Hepatocyte (in vitro differentiated cells): Measurements from ENCODE around the gene PKP3. TPM values are rescaled to one million over a fixed set of nuclear protein-coding genes. Genes with fewer than 3 reads are reported as not detected.
"Not testable (repeated sequence)": the region's sequence is repeated elsewhere in the genome, so short reads cannot be mapped to it uniquely, and the experiment has no call there.

Experiments used
- DNase-seq: peaks from one replicate; pipeline ENCODE4 v3.0.0-alpha.2; 2016; ENCODE audit warnings: low spot score
- H2AFZ ChIP-seq: fragments of 200-600 bp; sonication (generic); 2 replicates; pipeline ENCODE4 v1.6.0; 2016; ENCODE audit warnings: antibody characterized with exemption, mild to moderate bottlenecking
- H3K27ac ChIP-seq: fragments of 200-600 bp; sonication (generic); 2 replicates; pipeline ENCODE4 v1.5.1; 2016; ENCODE audit warnings: mild to moderate bottlenecking
- H3K27me3 ChIP-seq: fragments of 200-600 bp; sonication (generic); 2 replicates; pipeline ENCODE4 v1.6.1; 2016
- H3K36me3 ChIP-seq: fragments of 200-600 bp; sonication (generic); replicated peaks from 2 replicates; pipeline ENCODE4 v1.5.1; 2016; ENCODE audit warnings: low read depth; ENCODE audit not compliant: insufficient read depth
- H3K4me1 ChIP-seq: fragments of 200-600 bp; sonication (generic); 2 replicates; pipeline ENCODE4 v1.5.1; 2016; ENCODE audit warnings: mild to moderate bottlenecking, moderate library complexity; ENCODE audit not compliant: insufficient read depth
- H3K4me2 ChIP-seq: fragments of 200-600 bp; sonication (generic); 2 replicates; pipeline ENCODE4 v1.6.0; 2016
- H3K4me3 ChIP-seq: fragments of 200-600 bp; sonication (generic); 2 replicates; pipeline ENCODE4 v1.5.1; 2016; ENCODE audit warnings: mild to moderate bottlenecking
- H3K79me2 ChIP-seq: fragments of 200-600 bp; sonication (generic); 2 replicates; pipeline ENCODE4 v1.6.0; 2017; ENCODE audit warnings: mild to moderate bottlenecking
- H3K9me2 ChIP-seq: fragments of 200-600 bp; sonication (generic); replicated peaks from 2 replicates; pipeline ENCODE4 v1.6.0; 2017; ENCODE audit warnings: mild to moderate bottlenecking; ENCODE audit not compliant: insufficient read depth
- H3K9me3 ChIP-seq: fragments of 200-600 bp; sonication (generic); 2 replicates; pipeline ENCODE4 v1.5.1; 2016; ENCODE audit warnings: low read depth, mild to moderate bottlenecking
- H4K20me1 ChIP-seq: fragments of 200-600 bp; sonication (generic); 2 replicates; pipeline ENCODE4 v1.6.0; 2016; ENCODE audit warnings: mild to moderate bottlenecking; ENCODE audit not compliant: insufficient read depth, poor library complexity, severe bottlenecking
- EZH2 ChIP-seq: fragments of 200-600 bp; sonication (generic); IDR thresholded peaks from 2 replicates; pipeline ENCODE4 v1.6.1; 2016; ENCODE audit warnings: antibody characterized with exemption, mild to moderate bottlenecking, borderline replicate concordance
- EZH2phosphoT487 ChIP-seq: fragments of 200-600 bp; sonication (generic); IDR thresholded peaks from one replicate; pipeline ENCODE4 v1.6.1; 2018; ENCODE audit warnings: antibody characterized with exemption, mild to moderate bottlenecking, low read depth, moderate library complexity; ENCODE audit not compliant: unreplicated experiment, severe bottlenecking
- WGBS: methylation state at CpG from one replicate; pipeline ENCODE4 v1.1.6; 2016; ENCODE audit warnings: low lambda C conversion rate; ENCODE audit errors: missing lambda C conversion rate; 5-methylcytosine and 5-hydroxymethylcytosine counted together
- polyA plus RNA-seq: library from polyadenylated mRNA; unstranded; fragments of >200 nt; fragmentation: Nextera tagmentation; extraction: Ambion mirVana; gene quantifications from 2 replicates; pipeline ENCODE4 v1.2.1, GENCODE V29; 2016
- total RNA-seq: library from RNA; depleted of rRNA; stranded (reverse); fragments of >200 nt; gene quantifications from 2 replicates; pipeline ENCODE4 v1.2.3, GENCODE V29; 2014
- TF ChIP-seq, protein P1 (sequence below): fragments of 200-600 bp; sonication (generic); IDR thresholded peaks from 2 replicates; pipeline ENCODE4 v1.5.1; 2016; ENCODE audit warnings: antibody characterized with exemption, mild to moderate bottlenecking; ENCODE audit not compliant: poor library complexity

The PKP3 gene
- total and polyA plus RNA-seq, 2 experiments from 2014 or later = 62.1 to 89.5 TPM

DNA sequence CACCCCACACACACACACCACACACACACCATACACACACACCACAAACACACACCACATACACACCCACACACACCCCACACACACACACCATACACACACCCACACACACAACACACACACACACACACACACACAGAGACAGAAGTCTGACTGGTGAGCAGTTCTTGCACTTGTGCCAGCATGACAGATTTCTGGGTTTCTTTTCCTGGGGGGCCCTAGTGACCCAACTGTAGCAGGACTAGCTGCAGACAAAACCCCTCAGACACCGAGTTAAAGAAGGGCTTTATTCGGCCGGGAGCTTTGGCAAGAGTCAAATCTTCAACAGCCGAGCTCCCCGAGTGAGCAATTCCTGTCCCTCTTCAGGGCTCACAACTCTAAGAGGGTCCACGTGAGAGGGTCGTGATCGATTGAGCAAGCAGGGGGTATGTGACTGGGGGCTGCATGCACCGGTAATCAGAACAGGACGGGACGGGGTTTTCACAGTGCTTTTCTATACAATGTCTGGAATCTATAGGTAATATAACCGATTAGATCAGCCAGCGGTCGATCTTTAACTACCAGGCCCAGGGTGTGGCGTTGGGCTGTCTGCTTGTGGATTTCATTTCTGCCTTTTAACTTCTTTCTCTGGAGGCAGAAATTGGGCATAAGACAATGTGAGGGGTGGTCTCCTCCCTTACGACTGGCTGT is 43.8 kb upstream of the PKP3 start:
- not testable (repeated sequence) for H3K79me2 ChIP-seq, H4K20me1 ChIP-seq, H3K36me3 ChIP-seq, H3K9me2 ChIP-seq, H3K27me3 ChIP-seq, DNase-seq, H3K4me3 ChIP-seq, H3K9me3 ChIP-seq
- 58% methylated on average over 16 of the region's 16 CpGs for WGBS
- peak overlapping the region; percentile 9 for H3K4me2 ChIP-seq
- peak overlapping the region; percentile 86 for H3K27ac ChIP-seq
- peaks cover 36% of the 10 kb centered on the region for H3K4me1 ChIP-seq
- peak overlapping the region; percentile 7 for H2AFZ ChIP-seq

DNA sequence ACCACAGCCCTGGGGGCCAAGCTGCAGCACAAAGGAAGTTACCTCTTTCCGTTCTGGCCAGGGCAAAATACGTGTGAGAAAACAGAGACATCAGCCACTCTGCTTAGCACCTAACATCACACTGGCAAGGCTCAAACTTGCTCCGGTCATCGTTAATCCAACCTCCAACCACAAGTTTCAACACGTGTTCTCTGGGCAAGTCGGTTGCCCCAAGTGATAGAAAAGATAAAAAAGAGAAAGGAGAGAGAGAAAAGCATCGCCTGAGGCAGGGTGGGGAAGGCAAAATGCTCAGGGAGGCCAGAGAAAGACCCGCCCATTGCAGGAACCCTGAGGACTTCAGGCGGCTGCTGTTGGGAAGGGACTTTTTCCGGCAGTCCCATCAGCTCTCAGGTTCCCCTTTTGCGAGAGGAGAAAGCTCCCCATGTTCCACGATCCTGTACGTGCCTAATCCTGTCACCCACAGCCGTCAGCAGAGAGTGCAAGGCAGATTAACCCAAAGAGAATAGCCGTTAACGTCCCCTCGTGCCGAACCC is 43.2 kb upstream of the PKP3 start:
- Histone ChIP-seq H3K9me3 (no peaks in the 10 kb centered on the region), H3K4me1 (peaks cover 42% of the 10 kb centered on the region), H3K4me3 (no peak overlapping the region), H3K4me2 (peak overlapping the region; percentile 9), H3K27me3 (no peaks in the 10 kb centered on the region), H3K9me2 (no peaks in the 10 kb centered on the region), H2AFZ (peak overlapping the region; percentile 7), H3K79me2 (no peaks in the 10 kb centered on the region), H3K36me3 (no peaks in the 10 kb centered on the region), H3K27ac (peak overlapping the region; percentile 86), H4K20me1 (no peaks in the 10 kb centered on the region)
- WGBS = 40% methylated on average over 18 of the region's 18 CpGs
- DNase-seq = no peak
- TF ChIP-seq, protein P1, sequence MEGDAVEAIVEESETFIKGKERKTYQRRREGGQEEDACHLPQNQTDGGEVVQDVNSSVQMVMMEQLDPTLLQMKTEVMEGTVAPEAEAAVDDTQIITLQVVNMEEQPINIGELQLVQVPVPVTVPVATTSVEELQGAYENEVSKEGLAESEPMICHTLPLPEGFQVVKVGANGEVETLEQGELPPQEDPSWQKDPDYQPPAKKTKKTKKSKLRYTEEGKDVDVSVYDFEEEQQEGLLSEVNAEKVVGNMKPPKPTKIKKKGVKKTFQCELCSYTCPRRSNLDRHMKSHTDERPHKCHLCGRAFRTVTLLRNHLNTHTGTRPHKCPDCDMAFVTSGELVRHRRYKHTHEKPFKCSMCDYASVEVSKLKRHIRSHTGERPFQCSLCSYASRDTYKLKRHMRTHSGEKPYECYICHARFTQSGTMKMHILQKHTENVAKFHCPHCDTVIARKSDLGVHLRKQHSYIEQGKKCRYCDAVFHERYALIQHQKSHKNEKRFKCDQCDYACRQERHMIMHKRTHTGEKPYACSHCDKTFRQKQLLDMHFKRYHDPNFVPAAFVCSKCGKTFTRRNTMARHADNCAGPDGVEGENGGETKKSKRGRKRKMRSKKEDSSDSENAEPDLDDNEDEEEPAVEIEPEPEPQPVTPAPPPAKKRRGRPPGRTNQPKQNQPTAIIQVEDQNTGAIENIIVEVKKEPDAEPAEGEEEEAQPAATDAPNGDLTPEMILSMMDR = no peak
- no peak for TF ChIP-seq EZH2phosphoT487
- no peak for TF ChIP-seq EZH2

DNA sequence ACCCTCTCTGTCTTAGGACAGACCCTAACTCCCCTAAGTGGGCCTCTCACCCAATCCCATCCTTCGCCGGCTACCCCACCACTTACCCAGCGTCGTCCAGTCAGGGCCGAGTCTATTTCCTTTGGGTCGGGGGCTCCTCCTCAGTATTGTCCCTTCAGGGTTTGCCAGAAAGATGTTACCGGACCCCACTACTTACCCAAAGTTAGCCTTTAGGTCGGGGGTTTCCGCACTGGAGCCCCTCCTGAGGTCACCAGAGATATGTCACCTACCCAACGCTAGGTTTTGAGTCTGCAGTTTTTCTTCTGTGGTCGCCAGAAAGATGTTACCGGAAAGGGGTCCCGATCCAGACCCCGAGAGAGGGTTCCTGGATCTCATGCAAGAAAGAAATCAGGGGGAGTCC is 42.6 kb upstream of the PKP3 start:
- H4K20me1 ChIP-seq = no peaks in the 10 kb centered on the region
- no peak overlapping the region for H3K4me3 ChIP-seq
- TF ChIP-seq, protein P1 = no peak
- TF ChIP-seq EZH2 (no peak), EZH2phosphoT487 (no peak)
- no peak overlapping the region for H2AFZ ChIP-seq
- H3K9me2 ChIP-seq = no peaks in the 10 kb centered on the region
- DNase-seq = no peak
- no peak overlapping the region for H3K4me2 ChIP-seq
- no peaks in the 10 kb centered on the region for H3K27me3 ChIP-seq
- H3K9me3 ChIP-seq = no peaks in the 10 kb centered on the region
- WGBS = 98% methylated on average over 14 of the region's 14 CpGs
- H3K79me2 ChIP-seq = no peaks in the 10 kb centered on the region
- peaks cover 42% of the 10 kb centered on the region for H3K4me1 ChIP-seq
- no peaks in the 10 kb centered on the region for H3K36me3 ChIP-seq
- peak overlapping the region; percentile 86 for H3K27ac ChIP-seq

DNA sequence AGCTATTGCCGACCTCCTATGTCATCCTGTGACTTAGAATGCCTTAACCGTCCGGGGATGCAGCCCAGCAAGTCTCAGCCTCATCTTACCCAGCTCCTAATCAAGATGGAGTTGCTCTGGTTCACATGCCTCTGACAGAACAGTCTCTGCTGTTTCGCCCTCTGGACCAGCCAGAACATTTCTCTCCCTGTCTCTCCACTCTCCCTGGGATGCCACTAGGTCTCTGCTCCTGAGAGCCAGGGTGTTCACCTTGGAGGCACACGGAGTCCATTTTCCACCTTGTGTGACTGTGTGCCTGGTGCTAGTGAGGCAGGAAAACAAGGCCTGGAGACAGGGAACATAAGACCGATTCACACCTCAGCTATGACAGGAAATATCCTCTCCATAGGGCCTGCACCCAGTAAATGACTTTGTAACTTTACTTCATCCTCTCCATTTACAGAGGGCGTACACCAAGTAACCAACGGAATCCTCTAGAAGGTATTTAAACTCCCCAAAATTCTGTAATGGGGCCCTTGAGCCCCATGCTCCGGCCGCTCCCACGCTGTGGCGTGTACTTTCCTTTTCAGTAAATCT is 41.5 kb upstream of the PKP3 start:
- Histone ChIP-seq H3K27me3 (no peaks in the 10 kb centered on the region), H4K20me1 (no peaks in the 10 kb centered on the region), H3K27ac (peak overlapping the region; percentile 100)

More for the DNA sequence above, 41.5 kb upstream of the PKP3 start:
- no peaks in the 10 kb centered on the region for H3K36me3 ChIP-seq
- H3K9me2 ChIP-seq = no peaks in the 10 kb centered on the region
- DNase-seq = no peak
- TF ChIP-seq EZH2 (no peak), EZH2phosphoT487 (no peak)
- TF ChIP-seq, protein P1 = no peak
- H3K4me3 ChIP-seq = no peak overlapping the region
- no peaks in the 10 kb centered on the region for H3K9me3 ChIP-seq
- H2AFZ ChIP-seq = peak overlapping the region; percentile 27
- H3K4me2 ChIP-seq = no peak overlapping the region
- no peaks in the 10 kb centered on the region for H3K79me2 ChIP-seq
- peaks cover 42% of the 10 kb centered on the region for H3K4me1 ChIP-seq
- WGBS = 97% methylated on average over 12 of the region's 12 CpGs
